Cardiac fibroblast (primary cell): ENCODE results near the gene CD300C.

Experiments used
- DNase-seq, 2 donors: peaks; one replicate each; pipeline versions ENCODE4 v3.0.0 to v3.0.0-alpha.2; 2010; ENCODE audit warnings: low read depth in 2 of 2
- H3K4me3 ChIP-seq, 2 donors: replicated peaks in 1 of 2; 1 replicate in 1 of 2; 2 replicates in 1 of 2; pipeline ENCODE4 v1.5.1; 2011; ENCODE audit warnings: low read depth in 2 of 2, low read length in 2 of 2, mild to moderate bottlenecking in 2 of 2, moderate library complexity in 1 of 2
- CTCF ChIP-seq: IDR thresholded peaks from one replicate; pipeline ENCODE4 v1.5.1; 2011; ENCODE audit warnings: low read depth, mild to moderate bottlenecking, low read length, inconsistent platforms

Gene CD300C

DNA sequence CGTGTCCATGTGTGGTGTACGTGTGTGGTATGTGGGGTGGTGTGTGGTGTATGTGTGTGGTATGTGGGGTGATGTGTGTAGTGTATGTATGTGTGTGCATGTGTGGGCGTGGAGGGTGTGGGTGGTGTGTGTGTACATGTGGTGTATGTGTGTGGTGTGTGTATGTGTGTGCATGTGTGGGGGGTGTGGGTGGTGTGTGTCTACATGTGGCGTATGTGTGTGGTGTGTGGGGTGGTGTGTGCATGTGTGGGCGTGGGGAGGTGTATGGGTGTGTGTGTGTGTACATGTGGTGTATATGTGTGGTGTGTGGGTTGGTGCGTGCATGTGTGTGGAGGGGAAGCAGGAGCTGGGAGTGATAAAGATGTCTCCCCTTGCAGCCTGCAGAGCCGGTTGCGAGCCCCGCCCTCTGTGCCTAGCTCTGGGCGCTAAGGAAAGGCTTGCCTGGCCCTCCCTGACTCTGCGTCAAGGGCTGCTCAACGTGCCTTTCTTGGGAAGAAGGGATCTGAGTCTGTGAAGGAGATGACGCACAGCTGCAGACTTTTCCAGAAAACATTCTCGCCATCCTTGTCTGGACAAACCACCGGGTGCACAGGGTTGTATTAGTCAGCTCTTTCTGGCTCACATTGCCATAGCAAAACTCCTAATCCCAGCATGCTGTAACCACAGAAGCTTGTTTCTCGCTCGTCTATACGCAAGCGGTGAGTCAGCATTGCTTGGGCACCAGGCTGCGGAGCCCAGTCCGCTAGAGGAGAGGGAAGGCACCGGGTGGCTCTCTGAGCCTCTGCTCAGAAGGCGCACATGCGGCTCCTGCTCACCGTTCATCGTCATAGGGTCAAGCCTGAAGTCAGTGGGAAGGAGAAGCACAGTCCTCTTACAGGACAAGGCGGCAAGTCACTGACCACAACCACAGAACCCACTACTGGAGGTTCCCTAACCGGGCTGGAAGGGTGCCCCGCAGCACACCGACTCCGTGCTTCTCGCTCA, 23.4 kb upstream of the CD300C start:
- TF ChIP-seq CTCF = no peak
- H3K4me3 ChIP-seq = no peak overlapping the region
- peak; percentile 78 to 97 for DNase-seq

GRCh38 chr17:74568106-74568873, 22.4 kb upstream of the CD300C start:
- DNase-seq = peak in 1 of 2 donors; percentile 67

DNA sequence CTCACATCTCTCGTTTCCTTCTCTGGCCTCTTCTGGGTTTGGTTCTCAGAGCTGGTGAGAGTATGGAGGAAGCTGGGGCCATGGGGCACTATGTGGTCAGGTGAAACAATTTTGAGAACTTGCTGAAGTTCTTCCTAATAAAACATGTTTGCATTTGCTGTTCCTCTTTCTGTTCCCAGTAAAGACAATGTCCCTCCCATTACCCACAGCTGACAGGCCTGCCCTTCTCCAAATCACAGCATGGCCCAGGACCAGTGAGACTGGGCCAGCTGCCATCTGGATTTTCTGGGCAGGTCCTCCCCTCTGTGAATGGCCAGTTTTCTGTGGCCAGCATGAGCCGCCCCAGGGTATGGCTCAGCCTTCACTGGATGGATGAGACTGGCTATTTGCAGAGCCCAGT, 21.5 kb upstream of the CD300C start, which contains the start of gene CD300H:
TSS of gene CD300H (minus strand) at position 113 of the 400 bp plus-strand sequence.
- TF ChIP-seq CTCF = no peak

More at GRCh38 chr17:74568106-74568873, 22.4 kb upstream of the CD300C start:
- no peak for TF ChIP-seq CTCF
- no peak overlapping the region for H3K4me3 ChIP-seq

DNA sequence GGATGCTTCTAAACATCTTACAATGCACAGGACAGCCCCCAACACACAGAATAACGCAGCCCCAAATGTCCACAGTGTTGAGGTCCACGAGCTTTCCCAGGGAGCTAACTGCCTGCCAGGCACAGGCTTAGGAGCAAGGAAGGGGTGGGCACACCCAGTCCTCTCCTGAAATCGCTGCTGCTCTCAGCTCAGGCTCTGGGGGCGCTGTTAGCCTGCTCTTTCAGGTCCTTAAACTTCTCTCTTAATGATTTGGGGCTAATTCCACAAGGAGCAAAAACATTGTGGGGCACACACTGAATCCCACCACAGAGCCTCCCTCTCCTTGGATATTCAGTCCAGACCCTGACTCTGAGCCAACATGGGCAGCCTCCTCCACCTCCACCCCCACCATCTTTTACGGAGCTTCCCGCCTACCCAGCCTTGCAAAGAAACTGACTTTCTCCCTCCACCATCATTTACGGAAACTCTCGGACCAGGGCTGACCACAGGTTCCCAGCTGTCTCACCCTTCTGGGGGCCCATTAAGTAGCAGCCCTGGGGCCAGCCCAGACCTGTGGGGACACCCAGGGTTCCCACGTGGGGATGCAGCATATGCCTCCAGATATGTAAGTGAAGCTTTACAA, 20.3 kb upstream of the CD300C start:
- peak; percentile 14 for TF ChIP-seq CTCF
- DNase-seq = peak; percentile 5 to 53
- H3K4me3 ChIP-seq = no peak overlapping the region

More for the DNA sequence above, 21.5 kb upstream of the CD300C start, which contains the start of gene CD300H:
- H3K4me3 ChIP-seq = no peak within 1 kb of the TSS
- DNase-seq = peak in 1 of 2 donors; percentile 12

DNA sequence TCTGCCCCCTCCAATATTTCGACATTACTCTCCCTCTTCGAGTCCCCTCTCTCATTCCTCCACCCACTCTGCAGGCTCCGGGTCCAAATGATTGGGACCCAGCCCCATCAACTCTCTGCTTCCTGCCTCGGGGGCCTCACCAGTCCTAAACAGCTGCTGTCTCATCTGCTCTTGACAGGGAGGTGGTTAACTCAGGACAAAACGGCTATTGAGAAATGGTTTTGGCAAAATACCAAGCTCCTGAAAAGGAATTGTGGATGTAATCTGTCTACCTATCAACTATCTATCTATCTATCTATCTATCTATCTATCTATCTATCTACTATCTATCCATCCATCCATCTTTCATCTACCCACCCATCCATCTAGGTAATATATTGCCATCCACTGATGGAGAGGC, 19.2 kb upstream of the CD300C start:
- no peak overlapping the region for H3K4me3 ChIP-seq
- DNase-seq = no peak
- TF ChIP-seq CTCF = no peak

- no peak for DNase-seq
- no peak for TF ChIP-seq CTCF
- no peak overlapping the region for H3K4me3 ChIP-seq
Measured at GRCh38 chr17:74563358-74563757, 17.4 kb upstream of the CD300C start.
